ENCODE data around the gene BRAT1. TPM values are rescaled to one million over a fixed set of nuclear protein-coding genes. Genes with fewer than 3 reads are reported as not detected.

Gene BRAT1
- total RNA-seq, 2 experiments from 2014 or later: 44.7 to 52.0 TPM

DNA sequence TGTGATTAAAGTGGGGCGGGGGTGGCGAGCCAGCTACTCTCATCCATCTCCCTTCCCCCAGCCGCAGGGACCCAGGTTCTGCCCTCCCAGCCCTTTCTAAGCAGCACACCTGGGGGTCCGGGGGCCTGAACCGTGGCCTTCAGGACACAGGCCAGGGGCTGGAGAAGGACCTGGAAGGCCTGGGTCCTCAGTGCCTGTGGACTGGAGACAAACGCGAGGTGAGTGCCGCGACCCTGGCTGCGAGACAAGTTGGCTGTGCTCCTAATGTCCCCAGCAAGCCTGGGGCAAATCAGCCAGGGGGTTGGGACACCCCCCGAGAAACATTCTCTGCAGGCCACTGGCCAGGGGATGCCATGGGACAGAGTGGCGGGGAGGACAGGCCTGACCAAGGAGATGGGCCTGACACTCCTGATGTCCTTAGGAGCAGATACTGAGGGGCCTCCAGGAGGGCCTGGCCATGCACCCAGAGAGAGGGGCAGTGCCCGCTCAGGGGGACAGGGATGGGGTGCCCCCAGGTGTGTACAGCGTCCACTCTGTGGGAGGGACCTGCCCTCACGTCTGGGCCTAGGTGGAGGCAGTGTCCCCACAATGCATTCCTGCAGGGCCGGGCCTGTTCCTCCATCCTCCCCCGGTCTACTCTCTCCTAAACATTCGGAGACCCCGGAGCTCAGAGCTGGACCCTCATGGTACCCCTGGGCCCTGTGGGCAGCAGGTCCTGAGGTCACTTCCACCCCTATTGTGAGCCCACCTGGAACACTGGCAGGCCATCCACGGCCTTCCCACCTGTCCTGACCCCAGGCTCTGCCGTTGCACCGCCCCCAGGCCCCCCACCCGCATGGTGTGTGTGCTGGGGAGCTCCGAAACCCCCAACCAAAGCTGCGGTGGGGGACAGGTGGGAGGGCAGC lies 13.1 kb downstream of the BRAT1 start:
- no peak overlapping the region for H3K4me3 ChIP-seq (ENCODE audit: low read depth, low read length, poor library complexity, severe bottlenecking)
- TF ChIP-seq CTCF (conservative IDR thresholded peaks at IDR 0.05; ENCODE audit: low read length) (no peak), EZH2phosphoT487 (IDR thresholded peaks at IDR 0.05; ENCODE audit: borderline replicate concordance, low read depth, low read length) (no peak)
- H3K79me2 ChIP-seq (ENCODE audit: insufficient read depth, low read depth, low read length): no peaks in the 10 kb centered on the region
- CTCF ChIA-PET (ENCODE audit: unreplicated experiment): no interaction called here
- DNase-seq (ENCODE audit: low spot score): no peak
- no peak overlapping the region for H3K27ac ChIP-seq (ENCODE audit: low read depth, low read length, poor library complexity, severe bottlenecking)
- no peaks in the 10 kb centered on the region for H3K9me2 ChIP-seq (ENCODE audit: insufficient read depth, low read length)
- POLR2A ChIA-PET: no interaction called here
- peaks cover 68% of the 10 kb centered on the region for H3K36me3 ChIP-seq (ENCODE audit: insufficient read depth, low read length)
- no peaks in the 10 kb centered on the region for H4K20me1 ChIP-seq (ENCODE audit: insufficient read depth, low read length)
- intact Hi-C loops (cut with micrococcal nuclease; ENCODE audit: unreplicated experiment): no loop called here
- no TSS peak for BruUV-seq (replicated peaks)
- H3K4me1 ChIP-seq (ENCODE audit: insufficient read depth, low read length, poor library complexity, severe bottlenecking): no peaks in the 10 kb centered on the region
- no peak overlapping the region for H3K4me2 ChIP-seq (ENCODE audit: low read length)
- H2AFZ ChIP-seq (ENCODE audit: low read length): no peak overlapping the region
- H3K9me3 ChIP-seq (ENCODE audit: low read length): no peaks in the 10 kb centered on the region

GRCh38 chr7:2541291-2542010 lies 13.9 kb downstream of the BRAT1 start:
- Histone ChIP-seq H3K4me3 (ENCODE audit: low read depth, low read length, poor library complexity, severe bottlenecking) (no peak overlapping the region), H3K79me2 (ENCODE audit: insufficient read depth, low read depth, low read length) (no peaks in the 10 kb centered on the region), H3K4me1 (ENCODE audit: insufficient read depth, low read length, poor library complexity, severe bottlenecking) (no peaks in the 10 kb centered on the region), H2AFZ (ENCODE audit: low read length) (no peak overlapping the region), H4K20me1 (ENCODE audit: insufficient read depth, low read length) (no peaks in the 10 kb centered on the region), H3K9me3 (ENCODE audit: low read length) (no peaks in the 10 kb centered on the region), H3K36me3 (ENCODE audit: insufficient read depth, low read length) (peaks cover 62% of the 10 kb centered on the region), H3K9me2 (ENCODE audit: insufficient read depth, low read length) (no peaks in the 10 kb centered on the region), H3K4me2 (ENCODE audit: low read length) (no peak overlapping the region), H3K27ac (ENCODE audit: low read depth, low read length, poor library complexity, severe bottlenecking) (no peak overlapping the region)
- ChIA-PET POLR2A (no interaction called here), CTCF (ENCODE audit: unreplicated experiment) (no interaction called here)
- no peak for TF ChIP-seq EZH2phosphoT487 (IDR thresholded peaks at IDR 0.05; ENCODE audit: borderline replicate concordance, low read depth, low read length)
- TF ChIP-seq CTCF (conservative IDR thresholded peaks at IDR 0.05; ENCODE audit: low read length): no peak
- no peak for DNase-seq (ENCODE audit: low spot score)
- BruUV-seq (replicated peaks): no TSS peak
- intact Hi-C loops (cut with micrococcal nuclease; ENCODE audit: unreplicated experiment): no loop called here

- Histone ChIP-seq H3K4me2 (ENCODE audit: low read length) (no peak overlapping the region), H3K9me2 (ENCODE audit: insufficient read depth, low read length) (no peaks in the 10 kb centered on the region), H3K79me2 (ENCODE audit: insufficient read depth, low read depth, low read length) (no peaks in the 10 kb centered on the region), H4K20me1 (ENCODE audit: insufficient read depth, low read length) (no peaks in the 10 kb centered on the region), H2AFZ (ENCODE audit: low read length) (no peak overlapping the region), H3K36me3 (ENCODE audit: insufficient read depth, low read length) (peaks cover 55% of the 10 kb centered on the region), H3K4me1 (ENCODE audit: insufficient read depth, low read length, poor library complexity, severe bottlenecking) (no peaks in the 10 kb centered on the region), H3K27ac (ENCODE audit: low read depth, low read length, poor library complexity, severe bottlenecking) (no peak overlapping the region), H3K9me3 (ENCODE audit: low read length) (no peaks in the 10 kb centered on the region), H3K4me3 (ENCODE audit: low read depth, low read length, poor library complexity, severe bottlenecking) (no peak overlapping the region)
- no TSS peak for BruUV-seq (replicated peaks)
- intact Hi-C loops (cut with micrococcal nuclease; ENCODE audit: unreplicated experiment): no loop called here
- DNase-seq (ENCODE audit: low spot score): no peak
- CTCF ChIA-PET (ENCODE audit: unreplicated experiment): no interaction called here
- POLR2A ChIA-PET: no interaction called here
- TF ChIP-seq EZH2phosphoT487 (IDR thresholded peaks at IDR 0.05; ENCODE audit: borderline replicate concordance, low read depth, low read length): no peak
- TF ChIP-seq CTCF (conservative IDR thresholded peaks at IDR 0.05; ENCODE audit: low read length): no peak
Observed at GRCh38 chr7:2540641-2541051, 14.7 kb downstream of the BRAT1 start.
